Parathyroid adenoma (tissue), 2 donors: ENCODE data around the gene ZNF653.

Experiments used
- H2AFZ ChIP-seq: fragments of 300-600 bp; sonication (generic); one replicate; pipeline ENCODE4 v1.7.0; 2017; ENCODE audit warnings: antibody characterized with exemption, mild to moderate bottlenecking
- H3K27ac ChIP-seq: fragments of 300-600 bp; sonication (generic); one replicate; pipeline ENCODE4 v1.7.0; 2017
- H3K27me3 ChIP-seq: fragments of 300-600 bp; sonication (generic); one replicate; pipeline ENCODE4 v1.7.0; 2017; ENCODE audit warnings: low read length; ENCODE audit not compliant: control insufficient read depth, insufficient read depth
- H3K36me3 ChIP-seq: fragments of 300-600 bp; sonication (generic); one replicate; pipeline ENCODE4 v1.7.0; 2017; ENCODE audit warnings: low read length; ENCODE audit not compliant: control insufficient read depth, insufficient read depth
- H3K4me1 ChIP-seq: fragments of 300-600 bp; sonication (generic); one replicate; pipeline ENCODE4 v1.7.0; 2017; ENCODE audit warnings: control low read depth
- H3K4me2 ChIP-seq: fragments of 300-600 bp; sonication (generic); one replicate; pipeline ENCODE4 v1.7.0; 2017; ENCODE audit warnings: low read length
- H3K4me3 ChIP-seq: fragments of 300-600 bp; sonication (generic); one replicate; pipeline ENCODE4 v1.7.0; 2017; ENCODE audit warnings: low read depth, low read length
- H3K79me2 ChIP-seq: fragments of 300-600 bp; sonication (generic); one replicate; pipeline ENCODE4 v1.7.0; 2017; ENCODE audit warnings: control low read depth
- H3K9ac ChIP-seq: fragments of 300-600 bp; sonication (generic); one replicate; pipeline ENCODE4 v1.7.0; 2017; ENCODE audit warnings: mild to moderate bottlenecking
- H3K9me3 ChIP-seq: fragments of 300-600 bp; sonication (generic); one replicate; pipeline ENCODE4 v1.7.0; 2017; ENCODE audit warnings: low read length; ENCODE audit not compliant: control insufficient read depth
- CTCF ChIP-seq: fragments of 300-600 bp; sonication (generic); IDR thresholded peaks from one replicate; pipeline ENCODE4 v1.7.0; 2017; ENCODE audit warnings: antibody characterized with exemption, mild to moderate bottlenecking
- donor health status: primary hyperparathyroidism.

Gene ZNF653

DNA sequence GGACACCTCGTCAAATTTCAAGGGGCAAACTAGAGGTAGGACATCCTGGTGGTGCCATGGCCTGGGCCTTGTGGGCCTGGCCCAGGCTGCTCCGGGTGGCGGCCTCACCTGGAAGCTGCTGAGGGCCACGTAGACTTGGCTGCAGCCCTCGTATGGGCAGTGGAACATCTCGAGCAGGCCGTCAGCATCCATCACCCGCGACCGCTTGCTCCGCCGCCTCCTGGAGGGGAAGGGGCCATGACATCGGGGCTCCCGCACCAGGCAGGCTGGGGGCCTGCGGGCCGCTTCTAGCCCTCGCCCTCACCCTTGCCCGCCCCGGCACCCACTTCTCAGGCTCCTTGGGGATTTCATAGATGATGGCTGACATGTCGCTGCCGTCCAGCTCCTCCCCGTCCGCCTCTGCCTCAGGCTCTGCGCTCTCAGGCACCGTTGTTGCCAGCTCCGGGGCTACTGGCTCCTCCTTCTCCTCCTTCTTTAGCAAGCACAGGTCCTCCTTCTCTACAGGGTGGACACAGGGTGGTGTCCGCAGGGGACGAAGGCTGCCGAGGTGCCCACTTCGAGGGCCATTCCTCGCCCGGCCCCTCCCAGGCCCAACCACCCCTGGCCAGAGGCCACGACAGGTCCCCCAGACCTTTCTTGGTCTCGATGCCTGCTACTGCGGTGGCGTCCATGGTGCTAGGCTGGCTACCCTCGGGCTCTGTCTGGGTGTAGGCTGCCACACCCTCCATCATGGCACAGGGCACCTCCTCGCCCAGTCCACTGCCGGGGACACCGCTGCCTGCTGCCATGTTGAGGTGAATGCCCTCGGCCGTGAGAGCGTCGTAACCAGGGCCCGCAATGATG lies 18.8 kb downstream of the ZNF653 start:
- no peaks in the 10 kb centered on the region for H3K9me3 ChIP-seq
- H3K79me2 ChIP-seq: no peaks in the 10 kb centered on the region
- no peak overlapping the region for H3K4me2 ChIP-seq
- no peak overlapping the region for H3K27ac ChIP-seq
- no peak overlapping the region for H3K9ac ChIP-seq
- no peak overlapping the region for H3K4me3 ChIP-seq
- H2AFZ ChIP-seq: no peak overlapping the region
- no peak for TF ChIP-seq CTCF
- no peaks in the 10 kb centered on the region for H3K36me3 ChIP-seq
- H3K27me3 ChIP-seq: no peaks in the 10 kb centered on the region
- peaks cover 3% of the 10 kb centered on the region for H3K4me1 ChIP-seq

- Histone ChIP-seq H3K9me3 (no peaks in the 10 kb centered on the region), H3K4me3 (no peak overlapping the region), H3K4me2 (no peak overlapping the region), H3K9ac (no peak overlapping the region), H2AFZ (no peak overlapping the region), H3K36me3 (no peaks in the 10 kb centered on the region), H3K79me2 (no peaks in the 10 kb centered on the region), H3K27me3 (no peaks in the 10 kb centered on the region), H3K4me1 (peaks cover 3% of the 10 kb centered on the region), H3K27ac (no peak overlapping the region)
- no peak for TF ChIP-seq CTCF
Observed at GRCh38 chr19:11485245-11485837, 20.3 kb downstream of the ZNF653 start.

- Histone ChIP-seq H3K9me3 (no peaks in the 10 kb centered on the region), H3K4me3 (no peak overlapping the region), H3K4me2 (no peak overlapping the region), H2AFZ (no peak overlapping the region), H3K27me3 (no peaks in the 10 kb centered on the region), H3K79me2 (no peaks in the 10 kb centered on the region), H3K36me3 (no peaks in the 10 kb centered on the region), H3K9ac (no peak overlapping the region), H3K27ac (no peak overlapping the region), H3K4me1 (peaks cover 3% of the 10 kb centered on the region)
- TF ChIP-seq CTCF: no peak
Observed at GRCh38 chr19:11483366-11484111, 22.1 kb downstream of the ZNF653 start.

GRCh38 chr19:11482384-11483050 lies 23.1 kb downstream of the ZNF653 start:
- Histone ChIP-seq H3K9ac (no peak overlapping the region), H3K27ac (no peak overlapping the region)

More at GRCh38 chr19:11482384-11483050, 23.1 kb downstream of the ZNF653 start:
- Histone ChIP-seq H3K27me3 (no peaks in the 10 kb centered on the region), H3K4me3 (peak overlapping the region; percentile 44), H3K9me3 (no peaks in the 10 kb centered on the region), H3K4me1 (peaks cover 3% of the 10 kb centered on the region), H3K79me2 (no peaks in the 10 kb centered on the region), H2AFZ (peak overlapping the region; percentile 40), H3K4me2 (peak overlapping the region; percentile 48), H3K36me3 (no peaks in the 10 kb centered on the region)
- peak; percentile 96 for TF ChIP-seq CTCF
